ENCODE data around the gene HECTD2.

- no peak for TF ChIP-seq CTCF (IDR thresholded peaks at IDR 0.05)
- no peak for TF ChIP-seq POLR2A (IDR thresholded peaks at IDR 0.05)
Observed at GRCh38 chr10:91474009-91474408, 63.9 kb downstream of the HECTD2 start.

Measured in right lobe of liver (tissue), 4 donors.